ENCODE measurements around the gene MARK1. TPM values are rescaled to one million over a fixed set of nuclear protein-coding genes. Genes with fewer than 3 reads are reported as not detected.

Gene MARK1
- 17.5 and 17.8 TPM in 2 replicates for total RNA-seq (2021)
- long read RNA-seq, full-length matches to known transcripts: 8 of 29 reads
- long read RNA-seq, partial matches to known transcripts: 12 of 29 reads
- long read RNA-seq, other reads (novel, unspliced or antisense): 9 of 29 reads

GRCh38 chr1:220527908-220528678, at the start of gene MARK1:
MARK1 (plus strand) TSS chr1:220528136; CDS start chr1:220528823, 687 bp downstream.
- peak within 1 kb of the TSS; percentile 99 for H3K4me2 ChIP-seq (ENCODE audit: insufficient read depth, insufficient read length, low read length)
- peaks cover 6% of the 10 kb centered on the region for H3K27me3 Mint-ChIP-seq (ENCODE audit: low read depth)
- no peak for TF ChIP-seq CTCF (conservative IDR thresholded peaks at IDR 0.05)

More at GRCh38 chr1:220527908-220528678, at the start of gene MARK1:
- H3K9me3 ChIP-seq (ENCODE audit: control insufficient read depth, low read depth, low read length): no peaks in the 10 kb centered on the region
- peaks cover 14% of the 10 kb centered on the region for H3K23me2 ChIP-seq (ENCODE audit: insufficient read length, low read depth, low read length, poor library complexity, severe bottlenecking)
- no peak within 1 kb of the TSS for H2BK120ac ChIP-seq (ENCODE audit: low read depth, low read length, poor library complexity, severe bottlenecking)
- H3K23ac ChIP-seq (ENCODE audit: insufficient read length, low read depth, low read length): no peak within 1 kb of the TSS
- peak within 1 kb of the TSS; percentile 52 to 91 (median 81) for H3K27ac Mint-ChIP-seq
- peak within 1 kb of the TSS; percentile 87 to 93 for H3K4me3 Mint-ChIP-seq
- no CpG with 5 or more reads among the region's 96 CpGs for WGBS (ENCODE audit: extremely low coverage, insufficient read length, low lambda C conversion rate)
- peak within 1 kb of the TSS; percentile 69 for H3K9ac ChIP-seq (ENCODE audit: extremely low read depth, insufficient read length, low read length)
- no peak within 1 kb of the TSS for H3T11ph ChIP-seq (ENCODE audit: low read length)
- no peak within 1 kb of the TSS for H4K5ac ChIP-seq (ENCODE audit: insufficient read length, low read depth, low read length)
- no peaks in the 10 kb centered on the region for H4K20me1 ChIP-seq (ENCODE audit: control insufficient read depth, insufficient read depth, insufficient read length)
- peaks cover 31 to 36% of the 10 kb centered on the region in 2 experiments for H3K4me1 Mint-ChIP-seq
- no peak within 1 kb of the TSS for H4K91ac ChIP-seq (ENCODE audit: insufficient read length, low read depth, low read length)
- no peaks in the 10 kb centered on the region for H3K79me1 ChIP-seq (ENCODE audit: insufficient read depth, low read depth, low read length, poor library complexity, severe bottlenecking)
- no peak within 1 kb of the TSS for H3K4ac ChIP-seq (ENCODE audit: low read depth, low read length)
- peak; percentile 74 for DNase-seq
- no peak within 1 kb of the TSS for H3K56ac ChIP-seq (ENCODE audit: insufficient read length, low read depth, low read length)
- H3K79me2 ChIP-seq (ENCODE audit: insufficient read depth, low read length): peaks cover 13% of the 10 kb centered on the region
- no peak within 1 kb of the TSS for H2AFZ ChIP-seq (ENCODE audit: low read length)
- H2BK20ac ChIP-seq (ENCODE audit: low read depth, low read length, poor library complexity, severe bottlenecking): no peak within 1 kb of the TSS
- H3K4me1 ChIP-seq (ENCODE audit: insufficient read depth, low read length): no peaks in the 10 kb centered on the region
- no peak within 1 kb of the TSS for H2BK5ac ChIP-seq (ENCODE audit: insufficient read length, low read length)
- no peak within 1 kb of the TSS for H4K8ac ChIP-seq (replicated peaks; ENCODE audit: insufficient read length, low read depth, low read length)
- H3K27ac ChIP-seq (ENCODE audit: insufficient read length, low read depth, low read length): no peak within 1 kb of the TSS
- H2AK5ac ChIP-seq (ENCODE audit: insufficient read length, low read length): no peak within 1 kb of the TSS
- no peaks in the 10 kb centered on the region; a peak in 1 of 5 replicates for H3K9me3 Mint-ChIP-seq
- H2BK15ac ChIP-seq (ENCODE audit: low read depth, low read length): no peak within 1 kb of the TSS
- H2BK12ac ChIP-seq (ENCODE audit: insufficient read length, low read depth, low read length): no peak within 1 kb of the TSS
- H3K27me3 ChIP-seq (ENCODE audit: insufficient read depth, low read length): no peaks in the 10 kb centered on the region
- peak within 1 kb of the TSS; percentile 86 for H3K18ac ChIP-seq (ENCODE audit: insufficient read length, low read depth, low read length)
- peak within 1 kb of the TSS; percentile 96 for H3K14ac ChIP-seq (ENCODE audit: insufficient read depth, low read length)
- H3K36me3 Mint-ChIP-seq (ENCODE audit: insufficient read depth in 1 of 3, low read depth in 3 of 3): no peaks in the 10 kb centered on the region; a peak in 1 of 7 replicates
